PC-9 (cell line): ENCODE results near the gene AP3S1.

Experiments used
- EZH2 ChIP-seq: fragments of 200-600 bp; sonication (generic); IDR thresholded peaks from 2 replicates; pipeline ENCODE4 v1.8.0; 2017; ENCODE audit warnings: antibody characterized with exemption, low read depth
- TF ChIP-seq, protein P1 (sequence below): fragments of 200-600 bp; sonication (generic); conservative IDR thresholded peaks from 2 replicates; pipeline ENCODE4 v1.6.1; 2017; ENCODE audit warnings: mixed run types, antibody characterized with exemption, mild to moderate bottlenecking, moderate library complexity

DNA sequence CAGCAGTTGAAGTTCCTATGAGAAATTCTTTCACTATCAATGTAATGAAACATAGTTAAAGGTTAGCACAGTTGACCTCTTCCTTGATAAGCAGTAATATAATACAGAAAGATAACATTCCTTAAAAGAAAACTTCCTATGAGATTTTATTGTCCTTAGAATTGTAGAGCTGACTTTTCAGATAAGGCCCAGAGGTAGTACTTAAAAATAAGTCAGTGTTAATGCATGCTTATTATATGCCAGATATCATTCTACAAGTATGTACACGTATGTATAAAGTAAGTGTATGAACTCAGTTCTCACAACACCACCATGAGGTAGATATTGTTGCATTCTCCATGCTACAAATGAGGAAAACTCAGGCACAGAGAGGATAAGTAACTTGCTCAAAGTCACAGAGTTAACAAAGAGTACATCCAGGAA, 15.3 kb downstream of the AP3S1 start:
- TF ChIP-seq, protein P1, sequence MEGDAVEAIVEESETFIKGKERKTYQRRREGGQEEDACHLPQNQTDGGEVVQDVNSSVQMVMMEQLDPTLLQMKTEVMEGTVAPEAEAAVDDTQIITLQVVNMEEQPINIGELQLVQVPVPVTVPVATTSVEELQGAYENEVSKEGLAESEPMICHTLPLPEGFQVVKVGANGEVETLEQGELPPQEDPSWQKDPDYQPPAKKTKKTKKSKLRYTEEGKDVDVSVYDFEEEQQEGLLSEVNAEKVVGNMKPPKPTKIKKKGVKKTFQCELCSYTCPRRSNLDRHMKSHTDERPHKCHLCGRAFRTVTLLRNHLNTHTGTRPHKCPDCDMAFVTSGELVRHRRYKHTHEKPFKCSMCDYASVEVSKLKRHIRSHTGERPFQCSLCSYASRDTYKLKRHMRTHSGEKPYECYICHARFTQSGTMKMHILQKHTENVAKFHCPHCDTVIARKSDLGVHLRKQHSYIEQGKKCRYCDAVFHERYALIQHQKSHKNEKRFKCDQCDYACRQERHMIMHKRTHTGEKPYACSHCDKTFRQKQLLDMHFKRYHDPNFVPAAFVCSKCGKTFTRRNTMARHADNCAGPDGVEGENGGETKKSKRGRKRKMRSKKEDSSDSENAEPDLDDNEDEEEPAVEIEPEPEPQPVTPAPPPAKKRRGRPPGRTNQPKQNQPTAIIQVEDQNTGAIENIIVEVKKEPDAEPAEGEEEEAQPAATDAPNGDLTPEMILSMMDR, result no peak
- no peak for TF ChIP-seq EZH2
